Natural killer cell (primary cell): ENCODE data around the gene GMPPA. TPM values are rescaled to one million over a fixed set of nuclear protein-coding genes. Genes with fewer than 3 reads are reported as not detected.

Experiments
- ATAC-seq, 3 donors: fragments of 150-1000 bp in 2 of 3; fragments of 200-7000 bp in 1 of 3; cut with Tn5 transposase; 1 replicate in 1 of 3; 2 replicates in 2 of 3; pipeline ENCODE4 v1.10.0; 2021; ENCODE audit warnings: mild to moderate bottlenecking in 2 of 3, moderate library complexity in 2 of 3
- DNase-seq, 2 donors: peaks; one replicate each; pipeline versions ENCODE4 v3.0.0 to v3.0.0-alpha.2; 2013 to 2021; ENCODE audit warnings: mixed read lengths in 1 of 2
- H3K27ac ChIP-seq: one replicate; pipeline ENCODE4 v1.5.1; 2013; ENCODE audit warnings: mild to moderate bottlenecking, low read length
- H3K27me3 ChIP-seq: one replicate; pipeline ENCODE4 v1.6.1; 2013; ENCODE audit warnings: low read length; ENCODE audit not compliant: control insufficient read depth, insufficient read depth
- H3K36me3 ChIP-seq: one replicate; pipeline ENCODE4 v1.6.1; 2013; ENCODE audit warnings: low read length; ENCODE audit not compliant: control insufficient read depth, insufficient read depth
- H3K4me1 ChIP-seq: one replicate; pipeline ENCODE4 v1.6.1; 2013; ENCODE audit warnings: low read length; ENCODE audit not compliant: control insufficient read depth, insufficient read depth
- H3K4me3 ChIP-seq: one replicate; pipeline ENCODE4 v1.5.1; 2013; ENCODE audit warnings: low read length
- H3K9me3 ChIP-seq: one replicate; pipeline ENCODE4 v1.6.1; 2013; ENCODE audit warnings: low read length; ENCODE audit not compliant: control insufficient read depth, insufficient read depth
- H3K27ac Mint-ChIP-seq, 2 donors: one replicate each; pipeline ENCODE4 v1.8.0; 2022; ENCODE audit warnings: mild to moderate bottlenecking in 2 of 2, mixed read lengths in 2 of 2, moderate library complexity in 1 of 2
- H3K27me3 Mint-ChIP-seq, 2 donors: one replicate each; pipeline ENCODE4 v1.8.0; 2022; ENCODE audit warnings: low read depth in 2 of 2, mixed read lengths in 2 of 2
- H3K36me3 Mint-ChIP-seq: one replicate; pipeline ENCODE4 v1.8.0; 2022; ENCODE audit warnings: mixed read lengths
- H3K4me1 Mint-ChIP-seq, 2 donors: one replicate each; pipeline ENCODE4 v1.8.0; 2022; ENCODE audit warnings: mixed read lengths in 2 of 2
- H3K4me3 Mint-ChIP-seq: one replicate; pipeline ENCODE4 v1.8.0; 2022; ENCODE audit warnings: mild to moderate bottlenecking, moderate library complexity, mixed read lengths
- H3K9me3 Mint-ChIP-seq, 2 donors: one replicate each; pipeline ENCODE4 v1.8.0; 2022; ENCODE audit warnings: mixed read lengths in 2 of 2
- CTCF ChIP-seq: fragments of 200-600 bp; IDR thresholded peaks from one replicate; pipeline ENCODE4 v1.8.0; 2022; ENCODE audit warnings: antibody characterized with exemption
- WGBS: methylation state at CpG from one replicate; pipeline ENCODE4 v1.1.7; 2013; ENCODE audit warnings: missing lambda C conversion rate; ENCODE audit not compliant: insufficient coverage; 5-methylcytosine and 5-hydroxymethylcytosine counted together
- intact Hi-C: fragments of 100-400 bp; cut with micrococcal nuclease; formaldehyde crosslinking; loops from one replicate; pipeline ENCODE4 v1.14.2; 2022
- total RNA-seq, 4 donors: library from RNA; stranded (reverse); fragments of 120-200 nt in 1 of 4; gene quantifications; one replicate each; pipeline versions ENCODE4 v1.2.3 to v1.2.4, GENCODE V29; 2013 to 2022

The GMPPA gene
- total RNA-seq, 3 donors from 2014 or later (not counting 1 experiment from before 2014, with no cell fraction given) = 27.6 to 36.3 (median 33.8) TPM

DNA sequence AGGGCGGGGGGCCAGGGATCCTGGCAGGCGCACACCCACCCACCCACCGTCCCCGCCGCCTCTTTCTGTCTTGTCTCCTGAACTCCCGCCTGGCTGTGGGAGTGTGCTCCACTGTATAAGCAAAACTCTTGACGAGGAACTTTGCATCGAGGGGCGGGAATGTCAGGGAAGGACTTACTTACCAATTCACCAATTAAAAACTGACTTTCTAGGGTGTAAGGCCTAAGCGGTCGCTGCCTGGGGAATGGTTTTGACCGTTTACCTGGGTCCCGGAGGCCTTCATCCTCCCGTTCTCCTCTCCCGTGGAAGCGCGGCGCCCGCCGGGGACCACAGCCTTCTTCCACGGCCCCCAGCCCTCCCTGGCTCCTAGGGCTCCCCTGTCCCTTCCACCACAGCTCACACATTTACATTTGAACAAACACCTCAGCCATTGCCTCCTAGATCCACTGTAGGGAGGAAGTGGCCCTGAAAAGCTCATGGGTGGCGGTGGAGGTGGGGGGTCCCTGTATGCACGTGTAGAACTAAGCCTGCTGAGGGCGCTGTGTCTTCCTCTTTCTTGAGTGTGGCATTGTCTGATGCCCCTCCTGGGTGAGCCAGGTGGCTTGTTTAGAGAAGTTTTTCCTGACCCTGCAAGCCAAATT is 24.5 kb downstream of the GMPPA start:
- Mint-ChIP-seq H3K9me3 (no peaks in the 10 kb centered on the region), H3K27ac (no peak overlapping the region), H3K36me3 (no peaks in the 10 kb centered on the region), H3K4me1 (peaks cover 0 to 11% of the 10 kb centered on the region in 2 donors), H3K27me3 (peaks cover 63 to 75% of the 10 kb centered on the region in 2 donors), H3K4me3 (no peak overlapping the region)
- Histone ChIP-seq H3K27me3 (peaks cover 27% of the 10 kb centered on the region), H3K4me1 (peaks cover 2% of the 10 kb centered on the region), H3K27ac (no peak overlapping the region), H3K36me3 (no peaks in the 10 kb centered on the region), H3K9me3 (no peaks in the 10 kb centered on the region), H3K4me3 (no peak overlapping the region)
- intact Hi-C loops = no loop called here
- ATAC-seq (no peak), DNase-seq (no peak)
- 15% methylated on average over 23 of the region's 24 CpGs for WGBS
- TF ChIP-seq CTCF = no peak

- DNase-seq = no peak
- no peak for TF ChIP-seq CTCF
- Histone ChIP-seq H3K4me3 (no peak overlapping the region), H3K36me3 (no peaks in the 10 kb centered on the region), H3K27ac (no peak overlapping the region), H3K27me3 (peaks cover 34% of the 10 kb centered on the region), H3K9me3 (no peaks in the 10 kb centered on the region), H3K4me1 (peaks cover 2% of the 10 kb centered on the region)
- 92% methylated on average over 1 of the region's 2 CpGs for WGBS
- intact Hi-C loops = no loop called here
- Mint-ChIP-seq H3K36me3 (no peaks in the 10 kb centered on the region), H3K4me3 (no peak overlapping the region), H3K27ac (no peak overlapping the region), H3K4me1 (peaks cover 0 to 16% of the 10 kb centered on the region in 2 donors), H3K27me3 (peaks cover 67 to 84% of the 10 kb centered on the region in 2 donors), H3K9me3 (no peaks in the 10 kb centered on the region)
- ATAC-seq = no peak
Observed at GRCh38 chr2:219524817-219525216, 26.1 kb downstream of the GMPPA start.

DNA sequence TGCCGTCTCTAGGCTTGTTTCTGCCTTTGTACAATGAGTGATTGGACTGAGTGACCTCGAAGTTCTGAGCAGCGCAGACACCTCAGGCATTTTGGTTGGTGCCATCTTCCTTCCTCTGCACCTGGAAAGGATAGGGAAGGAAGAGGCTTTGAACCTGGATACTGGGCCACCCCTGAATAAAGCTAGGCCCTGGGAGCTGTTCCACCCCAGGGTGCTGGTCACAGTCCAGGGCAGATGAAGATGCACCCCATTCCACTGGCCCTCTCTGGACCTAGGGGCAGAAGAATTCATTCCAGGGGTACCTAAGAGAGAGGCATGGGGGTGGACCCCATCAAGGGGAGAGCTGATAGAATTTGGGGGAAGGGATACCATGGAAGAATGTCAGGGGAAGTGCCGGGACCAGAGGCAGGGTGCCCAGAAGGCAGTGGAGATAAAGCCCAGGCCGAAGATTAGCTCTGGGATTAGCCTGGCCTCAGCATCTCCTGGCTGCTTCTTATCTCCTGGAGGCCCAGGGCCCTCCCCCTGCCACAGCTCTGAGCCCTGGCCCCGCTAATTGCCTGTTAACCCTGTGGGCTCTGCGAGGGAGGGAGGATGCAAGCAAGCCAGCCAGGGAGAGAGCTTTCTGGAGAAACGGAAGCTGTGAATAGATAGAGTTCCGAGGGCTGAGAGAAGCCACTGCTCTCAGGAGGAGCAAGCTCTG is 27.0 kb downstream of the GMPPA start:
- ATAC-seq (no peak), DNase-seq (no peak)
- WGBS = 58% methylated on average over 7 of the region's 9 CpGs
- Histone ChIP-seq H3K36me3 (no peaks in the 10 kb centered on the region), H3K27ac (no peak overlapping the region), H3K4me1 (peaks cover 2% of the 10 kb centered on the region), H3K4me3 (no peak overlapping the region), H3K27me3 (peaks cover 35% of the 10 kb centered on the region), H3K9me3 (no peaks in the 10 kb centered on the region)
- TF ChIP-seq CTCF = no peak
- Mint-ChIP-seq H3K4me3 (no peak overlapping the region), H3K9me3 (no peaks in the 10 kb centered on the region), H3K27me3 (peaks cover 68 to 84% of the 10 kb centered on the region in 2 donors), H3K36me3 (no peaks in the 10 kb centered on the region), H3K4me1 (peaks cover 0 to 23% of the 10 kb centered on the region in 2 donors), H3K27ac (no peak overlapping the region)
- intact Hi-C loops = no loop called here
